CD4-positive, alpha-beta T cell (primary cell): ENCODE data around the gene C9. TPM values are rescaled to one million over a fixed set of nuclear protein-coding genes. Genes with fewer than 3 reads are reported as not detected.
A peak's percentile ranks its signal among the peaks of the same experiment; 100 is the strongest.

ENCODE experiments used
- ATAC-seq: fragments of 200-7000 bp; cut with Tn5 transposase; one replicate; pipeline ENCODE4 v1.10.0; 2022; ENCODE audit warnings: mild to moderate bottlenecking; ENCODE audit not compliant: poor library complexity
- CTCF ChIA-PET: fragments of 350-600 bp; sonication (Branson Sonifier 250); formaldehyde crosslinking; loops from one replicate; lab custom pipeline; 2021; ENCODE audit warnings: antibody characterized with exemption, inconsistent platforms; lab: Charles Lee
- POLR2A ChIA-PET: fragments of 350-600 bp; sonication (Branson Sonifier 250); formaldehyde crosslinking; loops from one replicate; lab custom pipeline; 2021; ENCODE audit warnings: antibody characterized with exemption, inconsistent platforms; lab: Charles Lee
- DNase-seq, 14 experiments: peaks; one replicate each; pipeline ENCODE4 v3.0.0-alpha.2; 2013 to 2020; ENCODE audit warnings: mixed read lengths in 2 of 14
- H3K27ac ChIP-seq, 2 donors: one replicate each; pipeline versions ENCODE4 v1.5.1 to v1.7.0; 2013; ENCODE audit warnings: low read length in 2 of 2, low read depth in 1 of 2, mild to moderate bottlenecking in 1 of 2
- H3K27me3 ChIP-seq, 2 experiments: 1 replicate in 1 of 2; 2 replicates in 1 of 2; pipeline versions ENCODE4 v1.6.1 to v1.7.0; 2013; ENCODE audit warnings: low read length in 2 of 2, control low read depth in 1 of 2, mild to moderate bottlenecking in 1 of 2, moderate library complexity in 1 of 2; ENCODE audit not compliant: insufficient read depth in 2 of 2, control insufficient read depth in 1 of 2
- H3K36me3 ChIP-seq: one replicate; pipeline ENCODE4 v1.6.1; 2013; ENCODE audit warnings: low read length, control low read depth; ENCODE audit not compliant: insufficient read depth
- H3K4me1 ChIP-seq: one replicate; pipeline ENCODE4 v1.6.1; 2013; ENCODE audit warnings: low read length, control low read depth; ENCODE audit not compliant: insufficient read depth
- H3K4me3 ChIP-seq: one replicate; pipeline ENCODE4 v1.5.1; 2013; ENCODE audit warnings: mild to moderate bottlenecking, low read length, moderate library complexity
- H3K9me3 ChIP-seq, 2 experiments: 1 replicate in 1 of 2; 2 replicates in 1 of 2; pipeline versions ENCODE4 v1.6.1 to v1.7.0; 2013; ENCODE audit warnings: low read length in 2 of 2, mild to moderate bottlenecking in 2 of 2, control low read depth in 1 of 2, moderate library complexity in 1 of 2; ENCODE audit not compliant: control insufficient read depth in 1 of 2, insufficient read depth in 1 of 2
- H3K27ac Mint-ChIP-seq: one replicate; pipeline ENCODE4 v1.8.0; 2020; ENCODE audit warnings: mixed read lengths
- H3K27me3 Mint-ChIP-seq: one replicate; pipeline ENCODE4 v1.8.0; 2021; ENCODE audit warnings: mixed read lengths
- H3K36me3 Mint-ChIP-seq: one replicate; pipeline ENCODE4 v1.8.0; 2021; ENCODE audit warnings: low read depth, mixed read lengths
- H3K4me1 Mint-ChIP-seq: one replicate; pipeline ENCODE4 v1.8.0; 2021; ENCODE audit warnings: low read depth, mixed read lengths
- H3K4me3 Mint-ChIP-seq: one replicate; pipeline ENCODE4 v1.8.0; 2020; ENCODE audit warnings: mild to moderate bottlenecking, mixed read lengths
- H3K9me3 Mint-ChIP-seq: one replicate; pipeline ENCODE4 v1.8.0; 2020; ENCODE audit warnings: mixed read lengths
- intact Hi-C, 2 experiments: fragments of 100-400 bp; cut with DNase I in 1 of 2; cut with micrococcal nuclease in 1 of 2; formaldehyde crosslinking; loops; one replicate each; pipeline versions ENCODE4 v1.15.1 to v1.9.0; 2023 to 2025; cut with DNase I, micrococcal nuclease
- total RNA-seq, 174 experiments: library from RNA in 2 of 174; stranded (reverse) in 2 of 174; gene quantifications; one replicate each; pipeline ENCODE4 v1.2.3 and lab custom pipeline; 2021 to 2026
- TF ChIP-seq, protein P1 (sequence below): fragments of 200-600 bp; IDR thresholded peaks from one replicate; pipeline ENCODE4 v1.8.0; 2022; ENCODE audit warnings: antibody characterized with exemption, mild to moderate bottlenecking

The C9 gene
- total RNA-seq, 2 experiments from 2014 or later = not detected

DNA sequence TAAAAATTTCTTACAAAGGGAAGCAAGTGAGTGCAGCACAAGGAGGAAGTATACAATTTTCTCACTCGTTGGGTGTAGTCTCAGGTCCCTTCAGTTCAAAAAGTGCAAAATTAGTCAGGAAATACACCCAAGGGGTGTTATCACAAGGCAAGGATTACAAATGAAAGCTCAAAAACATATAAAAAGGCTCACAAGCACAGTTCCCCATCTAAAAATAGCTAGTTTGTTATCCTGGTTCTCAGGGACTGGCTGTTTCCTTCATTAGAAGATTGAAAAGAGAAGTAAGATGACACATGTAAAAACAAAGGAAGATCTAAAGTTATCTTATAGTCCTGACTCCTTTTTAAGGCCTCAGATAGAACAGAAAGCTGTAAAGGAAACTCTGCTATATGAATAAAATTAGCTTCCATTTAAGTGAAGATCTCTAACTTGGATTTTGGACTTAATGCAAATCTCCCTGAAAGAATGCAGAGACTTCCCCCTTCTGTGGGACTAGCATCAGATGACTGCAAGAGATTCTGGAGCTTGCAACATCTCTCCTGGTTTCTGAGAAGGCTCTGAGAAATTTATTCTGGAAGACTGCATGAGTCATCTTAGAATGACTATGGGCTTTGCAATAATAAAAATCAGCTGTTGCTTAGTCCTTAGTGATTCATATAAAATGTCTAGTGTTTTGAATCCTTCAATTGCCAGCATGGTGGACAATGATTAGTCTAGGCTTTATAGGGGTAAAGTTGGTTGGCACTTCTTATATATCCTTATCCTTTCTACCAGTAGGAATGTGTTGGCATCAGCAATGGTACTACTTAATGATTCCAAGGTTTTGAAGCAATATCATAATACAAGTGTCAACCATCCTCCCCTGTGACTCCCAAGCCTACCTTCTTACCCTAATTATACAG, 35.1 kb upstream of the C9 start:
- Mint-ChIP-seq H3K27ac (no peak overlapping the region), H3K36me3 (no peaks in the 10 kb centered on the region), H3K4me1 (peaks cover 6% of the 10 kb centered on the region), H3K27me3 (no peaks in the 10 kb centered on the region), H3K9me3 (no peaks in the 10 kb centered on the region), H3K4me3 (no peak overlapping the region)
- TF ChIP-seq, protein P1, sequence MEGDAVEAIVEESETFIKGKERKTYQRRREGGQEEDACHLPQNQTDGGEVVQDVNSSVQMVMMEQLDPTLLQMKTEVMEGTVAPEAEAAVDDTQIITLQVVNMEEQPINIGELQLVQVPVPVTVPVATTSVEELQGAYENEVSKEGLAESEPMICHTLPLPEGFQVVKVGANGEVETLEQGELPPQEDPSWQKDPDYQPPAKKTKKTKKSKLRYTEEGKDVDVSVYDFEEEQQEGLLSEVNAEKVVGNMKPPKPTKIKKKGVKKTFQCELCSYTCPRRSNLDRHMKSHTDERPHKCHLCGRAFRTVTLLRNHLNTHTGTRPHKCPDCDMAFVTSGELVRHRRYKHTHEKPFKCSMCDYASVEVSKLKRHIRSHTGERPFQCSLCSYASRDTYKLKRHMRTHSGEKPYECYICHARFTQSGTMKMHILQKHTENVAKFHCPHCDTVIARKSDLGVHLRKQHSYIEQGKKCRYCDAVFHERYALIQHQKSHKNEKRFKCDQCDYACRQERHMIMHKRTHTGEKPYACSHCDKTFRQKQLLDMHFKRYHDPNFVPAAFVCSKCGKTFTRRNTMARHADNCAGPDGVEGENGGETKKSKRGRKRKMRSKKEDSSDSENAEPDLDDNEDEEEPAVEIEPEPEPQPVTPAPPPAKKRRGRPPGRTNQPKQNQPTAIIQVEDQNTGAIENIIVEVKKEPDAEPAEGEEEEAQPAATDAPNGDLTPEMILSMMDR = no peak
- H3K27ac ChIP-seq = no peak overlapping the region
- POLR2A ChIA-PET = no interaction called here
- H3K9me3 ChIP-seq = no peaks in the 10 kb centered on the region
- ATAC-seq (no peak), DNase-seq (peak in 3 of 14 experiments; percentile 40 to 62 (median 50))
- no peaks in the 10 kb centered on the region for H3K36me3 ChIP-seq
- CTCF ChIA-PET = no interaction called here
- H3K4me3 ChIP-seq = no peak overlapping the region
- intact Hi-C loops = no loop called here
- H3K4me1 ChIP-seq = no peaks in the 10 kb centered on the region
- H3K27me3 ChIP-seq = no peaks in the 10 kb centered on the region

DNA sequence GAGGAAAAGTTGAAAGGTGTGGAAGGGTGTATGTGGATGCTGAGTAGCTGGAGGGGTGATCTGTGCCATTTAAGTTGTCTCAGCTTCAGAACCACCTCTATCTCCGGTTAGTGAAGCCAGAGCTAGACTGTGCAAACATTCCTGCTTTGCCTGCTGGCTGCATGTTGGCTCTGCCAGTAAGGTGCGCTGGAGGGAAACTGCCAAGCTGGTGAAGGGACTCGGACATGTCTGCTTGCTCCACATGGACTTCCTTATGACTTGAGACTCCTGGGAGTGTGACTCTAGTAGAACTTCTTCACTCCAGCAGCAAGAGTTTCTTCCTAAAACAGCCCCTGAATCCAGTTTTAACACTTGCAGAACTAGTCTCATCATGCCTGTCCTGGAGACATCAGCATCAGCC, 32.5 kb upstream of the C9 start:
- CTCF ChIA-PET = no interaction called here
- intact Hi-C loops = no loop called here

DNA sequence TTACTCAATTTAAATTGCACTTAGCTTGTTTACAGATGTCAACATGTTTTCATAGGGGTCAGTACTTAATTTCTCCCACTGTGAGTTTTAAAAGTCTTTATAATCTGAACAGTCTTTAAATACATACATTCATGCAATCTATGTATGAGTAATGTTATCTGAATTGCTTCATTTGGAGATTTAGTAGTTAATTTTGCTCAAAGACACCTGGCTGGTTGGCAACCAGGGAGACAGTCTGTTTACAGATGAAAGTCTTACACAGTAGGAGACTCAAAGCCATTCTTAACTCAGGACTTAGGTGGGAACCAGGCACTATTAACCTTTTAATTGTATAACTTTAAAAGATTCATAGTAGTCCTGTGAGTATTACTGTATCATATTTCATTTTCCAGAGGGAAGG, 31.2 kb upstream of the C9 start:
- POLR2A ChIA-PET = no interaction called here

More for the DNA sequence above, 32.5 kb upstream of the C9 start:
- H3K27me3 ChIP-seq = no peaks in the 10 kb centered on the region
- H3K9me3 Mint-ChIP-seq = no peaks in the 10 kb centered on the region
- H3K4me1 ChIP-seq = no peaks in the 10 kb centered on the region
- no peaks in the 10 kb centered on the region for H3K27me3 Mint-ChIP-seq
- peaks cover 6% of the 10 kb centered on the region for H3K4me1 Mint-ChIP-seq
- H3K4me3 Mint-ChIP-seq = no peak overlapping the region
- no peak overlapping the region for H3K27ac Mint-ChIP-seq
- no peaks in the 10 kb centered on the region for H3K36me3 ChIP-seq
- POLR2A ChIA-PET = no interaction called here
- TF ChIP-seq, protein P1 = no peak
- H3K9me3 ChIP-seq = no peaks in the 10 kb centered on the region
- H3K4me3 ChIP-seq = no peak overlapping the region
- ATAC-seq (no peak), DNase-seq (no peak)
- H3K36me3 Mint-ChIP-seq = no peaks in the 10 kb centered on the region
- no peak overlapping the region for H3K27ac ChIP-seq

More for the DNA sequence above, 31.2 kb upstream of the C9 start:
- H3K4me1 ChIP-seq = no peaks in the 10 kb centered on the region
- H3K4me3 Mint-ChIP-seq = no peak overlapping the region
- H3K27ac Mint-ChIP-seq = no peak overlapping the region
- H3K4me1 Mint-ChIP-seq = peaks cover 6% of the 10 kb centered on the region
- H3K36me3 ChIP-seq = no peaks in the 10 kb centered on the region
- TF ChIP-seq, protein P1 = no peak
- no peak overlapping the region for H3K4me3 ChIP-seq
- no peaks in the 10 kb centered on the region for H3K9me3 Mint-ChIP-seq
- intact Hi-C loops = no loop called here
- H3K27me3 ChIP-seq = no peaks in the 10 kb centered on the region
- H3K27me3 Mint-ChIP-seq = no peaks in the 10 kb centered on the region
- ATAC-seq = no peak
- no peak overlapping the region for H3K27ac ChIP-seq
- no peak for DNase-seq
- no peaks in the 10 kb centered on the region for H3K9me3 ChIP-seq
- no peaks in the 10 kb centered on the region for H3K36me3 Mint-ChIP-seq
- CTCF ChIA-PET = no interaction called here
